Karpas-422 (cell line): Measurements from ENCODE around the gene TMEM258. TPM values are rescaled to one million over a fixed set of nuclear protein-coding genes. Genes with fewer than 3 reads are reported as not detected.

Experiments used
- DNase-seq: peaks from one replicate; pipeline ENCODE4 v3.0.0-alpha.2; 2015
- H2AFZ ChIP-seq: fragments of 200-600 bp; sonication (generic); 2 replicates; pipeline ENCODE4 v1.6.1; 2014; ENCODE audit warnings: antibody characterized with exemption, low read length, mixed read lengths
- H3K27ac ChIP-seq: fragments of 200-600 bp; sonication (generic); 2 replicates; pipeline ENCODE4 v1.5.1; 2014; ENCODE audit warnings: mild to moderate bottlenecking, low read length, moderate library complexity
- H3K27me3 ChIP-seq: fragments of 200-600 bp; sonication (generic); 2 replicates; pipeline ENCODE4 v1.6.1; 2014; ENCODE audit warnings: low read length, mixed read lengths
- H3K36me3 ChIP-seq: fragments of 200-600 bp; sonication (generic); 2 replicates; pipeline ENCODE4 v1.6.1; 2014; ENCODE audit warnings: low read length, mixed read lengths; ENCODE audit not compliant: insufficient read depth
- H3K4me1 ChIP-seq: fragments of 200-600 bp; sonication (generic); 2 replicates; pipeline ENCODE4 v1.6.1; 2014; ENCODE audit warnings: mild to moderate bottlenecking, low read length, mixed read lengths
- H3K4me2 ChIP-seq: fragments of 200-600 bp; sonication (generic); 2 replicates; pipeline ENCODE4 v1.6.1; 2014; ENCODE audit warnings: low read length, low read depth, mild to moderate bottlenecking; ENCODE audit not compliant: poor library complexity, severe bottlenecking
- H3K4me3 ChIP-seq: fragments of 200-600 bp; sonication (generic); 2 replicates; pipeline ENCODE4 v1.5.1; 2014; ENCODE audit warnings: mild to moderate bottlenecking, antibody characterized with exemption, low read length, mixed read lengths
- H3K79me2 ChIP-seq: fragments of 200-600 bp; sonication (generic); 2 replicates; pipeline ENCODE4 v1.6.1; 2014; ENCODE audit warnings: mild to moderate bottlenecking, low read length, mixed read lengths
- H3K9ac ChIP-seq: fragments of 200-600 bp; sonication (generic); 2 replicates; pipeline ENCODE4 v1.6.0; 2014; ENCODE audit warnings: low read length
- H3K9me2 ChIP-seq: fragments of 200-600 bp; sonication (generic), shearing (Covaris generic); replicated peaks from 2 replicates; pipeline ENCODE4 v1.6.0; 2014; ENCODE audit warnings: mild to moderate bottlenecking, low read length, moderate library complexity; ENCODE audit not compliant: insufficient read depth
- H3K9me3 ChIP-seq: fragments of 300-700, 200-600 bp; sonication (generic); 2 replicates; pipeline ENCODE4 v1.6.1; 2014; ENCODE audit warnings: low read length, mixed read lengths
- H4K20me1 ChIP-seq: fragments of 200-600 bp; sonication (generic); 2 replicates; pipeline ENCODE4 v1.6.1; 2014; ENCODE audit warnings: mild to moderate bottlenecking, antibody characterized with exemption, low read length, low read depth; ENCODE audit not compliant: insufficient read depth
- total RNA-seq: library from RNA; depleted of rRNA; stranded (reverse); fragments of >200 nt; shearing (Covaris generic); gene quantifications from 2 replicates; pipeline ENCODE4 v1.2.3, GENCODE V29; 2014; ENCODE audit warnings: low replicate concordance

TMEM258 gene
- total RNA-seq, 1 experiment from 2014 or later = 303 TPM

DNA sequence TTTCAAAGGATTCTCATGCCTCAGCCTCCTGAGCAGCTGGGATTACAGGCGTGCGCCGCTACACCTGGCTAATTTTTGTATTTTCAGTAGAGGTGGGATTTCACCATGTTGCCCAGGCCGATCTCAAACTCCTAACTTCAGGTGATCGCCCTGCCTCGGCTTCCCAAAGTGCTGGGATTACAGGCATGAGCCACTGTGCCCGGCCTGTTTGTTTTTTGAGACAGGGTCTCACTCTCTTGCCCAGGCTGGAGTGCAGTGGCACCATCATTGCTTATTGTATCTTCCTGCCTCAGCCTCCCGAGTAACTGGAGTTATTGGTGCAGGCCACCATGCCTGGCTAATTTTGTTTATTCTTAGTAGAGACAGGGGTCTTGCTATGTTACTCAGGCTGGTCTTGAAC is 43.8 kb upstream of the TMEM258 start:
- no peak overlapping the region for H3K9ac ChIP-seq
- H3K79me2 ChIP-seq = peaks cover 16% of the 10 kb centered on the region
- H3K27me3 ChIP-seq = no peaks in the 10 kb centered on the region
- H3K9me2 ChIP-seq = no peaks in the 10 kb centered on the region
- H4K20me1 ChIP-seq = no peaks in the 10 kb centered on the region; the same call in 1 of the 2 replicates
- no peak overlapping the region for H3K4me2 ChIP-seq
- no peak for DNase-seq
- H3K9me3 ChIP-seq = no peaks in the 10 kb centered on the region
- H3K27ac ChIP-seq = peak overlapping the region; percentile 97
- H2AFZ ChIP-seq = no peak overlapping the region
- H3K4me3 ChIP-seq = no peak overlapping the region
- peaks cover 8% of the 10 kb centered on the region; the same call in 1 of the 2 replicates for H3K36me3 ChIP-seq
- H3K4me1 ChIP-seq = peaks cover 46% of the 10 kb centered on the region

DNA sequence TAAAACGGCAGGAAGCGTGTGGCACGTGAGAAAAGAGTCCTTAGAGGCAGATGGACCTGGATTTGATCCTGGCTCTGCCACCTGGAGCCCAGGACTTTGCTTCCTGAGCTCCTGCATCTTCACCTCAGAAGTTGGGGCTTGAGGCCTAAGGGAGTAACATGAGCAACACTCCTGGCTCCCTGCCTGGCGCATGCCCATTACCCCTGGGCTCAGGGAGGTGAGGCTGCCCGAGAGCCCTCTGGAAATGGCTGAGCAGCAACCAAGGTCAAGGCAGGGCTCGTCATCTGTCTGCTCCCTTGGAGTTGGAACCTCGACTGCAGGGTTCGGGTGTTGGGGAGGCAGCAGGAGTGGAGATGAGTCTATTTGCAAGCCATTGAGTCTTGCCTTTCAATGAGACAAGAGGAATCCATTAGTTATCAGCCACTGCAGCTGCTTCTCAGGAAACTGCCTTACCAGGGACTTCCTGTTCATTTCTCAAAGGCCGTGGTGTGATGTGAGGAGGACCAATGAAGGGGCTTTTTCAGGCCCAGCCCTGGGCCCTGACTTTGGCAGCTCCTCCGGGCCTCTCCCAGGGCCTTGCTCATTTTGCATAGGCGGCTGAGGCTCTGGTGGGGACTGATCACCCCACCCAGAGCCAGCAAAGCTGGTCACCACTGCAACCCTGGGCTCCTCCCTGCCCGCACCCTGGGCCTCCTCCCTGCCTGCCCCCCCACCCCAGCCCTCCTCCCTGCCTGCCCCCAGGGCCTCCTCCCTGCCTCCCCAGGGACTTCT is 42.1 kb upstream of the TMEM258 start:
- Histone ChIP-seq H3K27ac (peak overlapping the region; percentile 97), H3K4me2 (peak overlapping the region; percentile 80), H4K20me1 (no peaks in the 10 kb centered on the region; the same call in 1 of the 2 replicates), H3K4me1 (peaks cover 63% of the 10 kb centered on the region), H3K9ac (peak overlapping the region; percentile 97), H2AFZ (no peak overlapping the region; the same call in 1 of the 2 replicates), H3K9me2 (no peaks in the 10 kb centered on the region), H3K79me2 (peaks cover 34% of the 10 kb centered on the region), H3K27me3 (no peaks in the 10 kb centered on the region), H3K9me3 (no peaks in the 10 kb centered on the region), H3K36me3 (peaks cover 4% of the 10 kb centered on the region; the same call in 1 of the 2 replicates), H3K4me3 (peak overlapping the region; percentile 75; the same call in 1 of the 2 replicates)
- DNase-seq = peak; percentile 93

DNA sequence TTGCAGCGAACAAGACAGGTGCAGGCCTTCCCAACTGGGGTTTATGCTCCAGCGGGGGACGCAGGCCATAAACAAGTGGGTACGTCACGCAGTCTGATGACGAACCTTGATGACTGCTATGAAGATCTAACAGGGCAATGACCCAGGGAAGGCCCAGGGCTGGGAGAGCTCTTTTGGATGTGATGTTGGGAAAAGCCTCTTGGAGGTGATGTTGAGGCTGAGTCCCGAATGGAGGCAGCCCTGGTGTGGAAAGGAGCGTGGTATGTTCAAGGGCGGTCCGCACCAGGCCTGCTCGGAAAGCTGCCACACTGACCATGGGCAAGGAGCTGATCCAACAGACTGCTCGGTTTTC is 41.5 kb upstream of the TMEM258 start:
- H4K20me1 ChIP-seq = no peaks in the 10 kb centered on the region; the same call in 1 of the 2 replicates
- H3K27ac ChIP-seq = peak overlapping the region; percentile 97
- peaks cover 4% of the 10 kb centered on the region; the same call in 1 of the 2 replicates for H3K36me3 ChIP-seq
- no peak overlapping the region for H2AFZ ChIP-seq
- no peak for DNase-seq
- H3K4me3 ChIP-seq = peak overlapping the region; percentile 75; the same call in 1 of the 2 replicates
- H3K79me2 ChIP-seq = peaks cover 39% of the 10 kb centered on the region
- no peaks in the 10 kb centered on the region for H3K27me3 ChIP-seq
- H3K9ac ChIP-seq = peak overlapping the region; percentile 97
- peak overlapping the region; percentile 80 for H3K4me2 ChIP-seq
- H3K4me1 ChIP-seq = peaks cover 65% of the 10 kb centered on the region
- no peaks in the 10 kb centered on the region for H3K9me3 ChIP-seq
- H3K9me2 ChIP-seq = no peaks in the 10 kb centered on the region

DNA sequence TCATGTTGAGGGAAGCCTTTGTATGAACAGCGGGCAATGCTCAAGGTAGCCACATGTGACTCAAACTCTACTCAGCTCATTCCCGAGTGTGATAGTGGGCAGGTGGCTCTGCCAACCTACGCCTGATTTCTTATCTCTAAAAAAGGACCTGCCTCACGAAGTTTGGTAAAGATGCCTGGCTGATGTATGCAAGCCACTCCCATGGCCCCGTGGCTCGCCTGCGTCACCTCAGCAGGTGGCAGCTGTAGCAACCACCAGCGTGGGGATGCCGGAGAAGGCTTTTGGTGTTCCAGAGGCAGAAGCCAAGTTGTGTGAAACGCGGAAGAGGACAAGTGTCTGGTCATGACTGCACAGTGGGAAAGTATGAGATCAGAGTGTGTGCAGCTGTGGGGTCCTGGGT is 41.1 kb upstream of the TMEM258 start:
- peak overlapping the region; percentile 75; the same call in 1 of the 2 replicates for H3K4me3 ChIP-seq
- H4K20me1 ChIP-seq = no peaks in the 10 kb centered on the region; the same call in 1 of the 2 replicates
- peak overlapping the region; percentile 80 for H3K4me2 ChIP-seq
- no peaks in the 10 kb centered on the region for H3K9me2 ChIP-seq
- peaks cover 4% of the 10 kb centered on the region; the same call in 1 of the 2 replicates for H3K36me3 ChIP-seq
- H3K4me1 ChIP-seq = peaks cover 65% of the 10 kb centered on the region
- H2AFZ ChIP-seq = no peak overlapping the region
- H3K27ac ChIP-seq = peak overlapping the region; percentile 97
- peak; percentile 71 for DNase-seq
- no peaks in the 10 kb centered on the region for H3K9me3 ChIP-seq
- no peaks in the 10 kb centered on the region for H3K27me3 ChIP-seq
- peaks cover 44% of the 10 kb centered on the region for H3K79me2 ChIP-seq
- peak overlapping the region; percentile 97 for H3K9ac ChIP-seq

DNA sequence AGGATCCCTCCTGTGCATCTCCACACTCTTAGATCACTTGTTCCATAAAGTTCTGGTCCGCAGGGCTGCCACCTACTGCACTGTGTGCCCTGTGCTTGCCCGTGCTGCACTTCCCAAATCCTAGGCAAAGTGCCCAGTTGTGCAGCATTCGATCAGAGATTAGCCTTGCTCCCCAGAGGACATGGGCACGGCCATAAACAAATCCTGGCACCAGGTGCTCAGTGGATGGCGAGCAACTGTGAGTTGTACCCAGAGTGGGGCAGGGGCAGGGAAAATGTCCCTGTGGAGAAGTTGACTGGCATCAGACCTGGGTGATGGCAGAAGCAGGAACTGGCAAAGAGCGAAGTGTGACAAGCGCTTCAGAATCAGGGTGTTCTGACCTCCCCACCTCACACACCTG is 40.4 kb upstream of the TMEM258 start:
- Histone ChIP-seq H3K4me1 (peaks cover 65% of the 10 kb centered on the region), H3K4me2 (peak overlapping the region; percentile 80), H3K27ac (peak overlapping the region; percentile 97), H3K27me3 (no peaks in the 10 kb centered on the region), H3K79me2 (peaks cover 48% of the 10 kb centered on the region), H3K9me3 (no peaks in the 10 kb centered on the region), H3K36me3 (peaks cover 4% of the 10 kb centered on the region; the same call in 1 of the 2 replicates), H4K20me1 (no peaks in the 10 kb centered on the region; the same call in 1 of the 2 replicates), H3K4me3 (peak overlapping the region; percentile 75), H2AFZ (no peak overlapping the region), H3K9ac (peak overlapping the region; percentile 97), H3K9me2 (no peaks in the 10 kb centered on the region)
- no peak for DNase-seq

DNA sequence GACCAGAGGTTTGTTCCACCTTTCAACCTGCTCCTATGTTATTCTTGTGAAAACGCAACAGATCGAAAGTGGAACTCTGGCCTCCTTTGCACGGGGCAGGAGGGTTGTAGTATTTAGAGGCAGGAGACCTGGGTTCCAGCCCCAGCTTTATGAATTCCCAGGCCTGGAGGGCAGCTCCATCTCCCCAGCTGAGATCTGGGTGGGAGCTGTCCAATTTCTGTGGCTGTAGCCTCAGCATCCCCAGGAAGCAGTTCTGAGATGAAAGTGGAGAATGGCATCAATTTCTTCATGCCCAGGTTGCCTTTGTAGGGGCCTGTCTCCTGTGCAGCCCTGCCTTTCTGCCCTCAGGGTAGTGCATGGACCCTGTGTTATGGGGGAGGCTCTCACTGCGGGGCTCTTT is 39.8 kb upstream of the TMEM258 start:
- Histone ChIP-seq H2AFZ (no peak overlapping the region), H3K4me2 (peak overlapping the region; percentile 80), H3K9me2 (no peaks in the 10 kb centered on the region), H3K79me2 (peaks cover 48% of the 10 kb centered on the region), H3K4me3 (peak overlapping the region; percentile 75), H3K4me1 (peaks cover 65% of the 10 kb centered on the region), H3K27ac (peak overlapping the region; percentile 97), H3K9me3 (no peaks in the 10 kb centered on the region), H3K36me3 (peaks cover 2% of the 10 kb centered on the region; the same call in 1 of the 2 replicates), H3K27me3 (no peaks in the 10 kb centered on the region), H3K9ac (peak overlapping the region; percentile 97), H4K20me1 (no peaks in the 10 kb centered on the region; the same call in 1 of the 2 replicates)
- no peak for DNase-seq

DNA sequence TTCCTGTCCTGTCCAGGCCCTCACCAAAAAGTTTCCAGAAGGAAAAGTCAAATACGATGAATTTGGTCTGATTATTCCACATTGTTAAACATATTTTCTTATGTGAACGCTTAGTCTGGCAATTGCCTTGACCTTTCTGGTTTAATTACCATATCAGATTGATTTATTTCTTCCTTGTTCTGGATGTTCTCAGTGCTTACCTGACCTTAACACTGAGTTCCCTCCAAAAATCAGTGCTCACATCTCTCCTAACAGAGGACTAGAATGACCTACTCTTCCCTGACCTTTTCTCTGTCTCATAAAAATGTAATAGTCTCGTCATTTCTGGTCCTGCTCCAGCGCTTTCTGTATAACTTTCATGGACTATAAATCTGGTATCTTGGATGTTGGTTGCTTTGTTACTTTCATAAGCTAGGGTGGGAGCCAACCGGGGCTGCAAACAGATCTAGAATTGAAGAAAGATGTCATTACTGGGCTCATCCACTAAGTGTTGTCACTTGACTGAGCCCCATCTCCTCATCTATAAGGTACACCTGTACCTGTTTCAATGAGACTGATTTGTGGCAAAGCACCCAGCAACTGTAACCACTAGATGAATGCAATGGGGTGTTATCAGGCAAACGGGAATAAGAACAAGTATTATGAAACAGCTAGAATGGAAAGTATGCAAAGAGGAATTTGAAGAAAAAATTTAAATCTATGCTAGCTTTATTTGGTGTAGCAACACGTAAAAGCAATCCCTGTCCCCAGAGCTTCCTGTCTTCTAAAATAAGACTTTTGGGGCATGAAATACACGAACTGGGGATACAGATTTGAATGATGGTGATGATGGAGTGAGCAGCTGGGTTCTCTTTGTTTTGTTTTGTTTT is 38.1 kb upstream of the TMEM258 start:
- peak overlapping the region; percentile 97 for H3K27ac ChIP-seq
- H3K4me3 ChIP-seq = peak overlapping the region; percentile 75
- H3K9me2 ChIP-seq = no peaks in the 10 kb centered on the region
- H3K9me3 ChIP-seq = no peaks in the 10 kb centered on the region
- H2AFZ ChIP-seq = no peak overlapping the region
- H3K4me2 ChIP-seq = peak overlapping the region; percentile 80
- H3K79me2 ChIP-seq = peaks cover 37% of the 10 kb centered on the region
- no peaks in the 10 kb centered on the region; the same call in 1 of the 2 replicates for H4K20me1 ChIP-seq
- no peak for DNase-seq
- no peaks in the 10 kb centered on the region for H3K36me3 ChIP-seq
- H3K9ac ChIP-seq = peak overlapping the region; percentile 97
- H3K27me3 ChIP-seq = no peaks in the 10 kb centered on the region
- peaks cover 70% of the 10 kb centered on the region for H3K4me1 ChIP-seq
